Measurements from ENCODE around the gene TEX10.

DNA sequence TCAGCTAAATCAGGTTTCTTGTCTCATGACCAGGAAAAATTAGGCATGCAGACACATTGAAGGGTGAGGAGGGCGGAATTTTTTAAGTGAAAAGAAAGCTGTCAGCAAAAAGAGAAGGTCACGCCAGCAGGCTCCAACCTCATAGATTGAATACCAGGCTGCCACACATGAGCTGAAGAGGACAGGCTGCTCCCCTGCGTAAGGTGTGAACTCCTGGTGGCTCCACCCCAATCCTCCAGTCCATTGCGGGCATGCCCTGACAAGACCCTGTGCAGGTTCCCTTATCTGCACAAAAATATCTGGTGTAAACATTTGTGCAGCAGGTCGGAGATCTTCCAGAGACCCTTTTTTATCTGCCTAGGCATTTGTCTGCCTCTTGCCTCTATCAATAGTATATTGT lies 22.9 kb upstream of the TEX10 start:
- TF ChIP-seq RAD21 (conservative IDR thresholded peaks at IDR 0.05) (no peak), SMC3 (conservative IDR thresholded peaks at IDR 0.05; ENCODE audit: poor library complexity) (no peak)
